NB4 (cell line): ENCODE measurements around the gene CARD6.

Experiments used
- DNase-seq: peaks from one replicate; pipeline ENCODE4 v3.0.0; 2010; ENCODE audit warnings: low read depth
- H3K4me3 ChIP-seq: one replicate; pipeline ENCODE4 v1.5.1; 2011; ENCODE audit warnings: mild to moderate bottlenecking, low read depth, low read length, moderate library complexity
- MAX ChIP-seq: IDR thresholded peaks from 2 replicates; pipeline ENCODE4 v1.6.1; 2011; ENCODE audit warnings: low read depth, low read length
- MYC ChIP-seq: IDR thresholded peaks from 2 replicates; pipeline ENCODE4 v1.6.1; 2011; ENCODE audit warnings: low read depth, low read length
- POLR2A ChIP-seq: IDR thresholded peaks from 2 replicates; pipeline ENCODE4 v1.6.1; 2011; ENCODE audit warnings: mild to moderate bottlenecking; ENCODE audit not compliant: insufficient read length; ENCODE audit errors: extremely low read depth
- TF ChIP-seq, protein P1 (sequence below): IDR thresholded peaks from one replicate; pipeline ENCODE4 v1.5.1; 2012; ENCODE audit warnings: low read depth, low read length

The CARD6 gene

DNA sequence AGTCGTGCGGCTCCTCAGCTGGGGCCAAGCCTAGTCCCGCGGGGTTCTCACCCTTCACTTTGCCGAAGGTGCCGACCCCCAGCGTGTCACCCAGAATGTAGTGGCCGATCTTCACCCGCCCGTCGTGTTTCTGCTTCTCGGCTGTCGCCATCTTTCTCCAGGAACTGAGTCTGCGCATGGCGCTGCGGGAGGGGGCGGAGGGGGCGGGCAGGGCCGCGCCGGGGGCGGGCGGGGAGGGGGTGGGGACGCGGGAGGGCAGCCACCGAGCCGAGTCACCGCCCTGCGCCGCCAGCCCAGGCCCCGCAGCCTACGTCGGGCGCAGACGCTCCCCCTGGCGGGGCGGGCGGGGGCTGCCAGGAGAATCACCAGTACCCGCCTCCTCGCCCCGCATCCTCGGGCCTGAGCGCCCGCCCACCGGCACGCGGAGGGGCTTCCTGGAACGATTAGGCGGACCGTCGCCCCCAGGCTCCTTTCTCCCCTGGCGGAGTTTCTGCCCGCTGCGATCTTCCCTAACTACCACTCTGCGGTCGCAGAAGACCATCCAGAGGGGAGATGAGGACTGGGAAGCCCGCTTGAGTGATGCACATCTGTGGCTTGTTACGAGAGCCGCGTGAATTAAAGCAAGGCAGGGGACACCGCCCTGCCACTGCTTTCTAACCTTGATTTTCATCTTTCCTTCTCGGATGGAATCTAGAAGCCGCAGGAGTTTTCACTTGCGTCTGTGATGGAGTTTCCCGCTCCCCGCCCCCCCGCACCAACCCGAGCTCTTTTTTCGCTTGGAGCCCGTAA lies 43.0 kb upstream of the CARD6 start, which contains the start of gene PRKAA1:
Gene PRKAA1, minus strand, starts transcription at position 363 of the 789 bp plus-strand sequence. Its CDS starts 185 bp downstream, at position 178.
- TF ChIP-seq POLR2A (peak; percentile 80), MYC (peak; percentile 40; the same call in 1 of the 2 replicates), MAX (peak; percentile 12)
- TF ChIP-seq, protein P1, sequence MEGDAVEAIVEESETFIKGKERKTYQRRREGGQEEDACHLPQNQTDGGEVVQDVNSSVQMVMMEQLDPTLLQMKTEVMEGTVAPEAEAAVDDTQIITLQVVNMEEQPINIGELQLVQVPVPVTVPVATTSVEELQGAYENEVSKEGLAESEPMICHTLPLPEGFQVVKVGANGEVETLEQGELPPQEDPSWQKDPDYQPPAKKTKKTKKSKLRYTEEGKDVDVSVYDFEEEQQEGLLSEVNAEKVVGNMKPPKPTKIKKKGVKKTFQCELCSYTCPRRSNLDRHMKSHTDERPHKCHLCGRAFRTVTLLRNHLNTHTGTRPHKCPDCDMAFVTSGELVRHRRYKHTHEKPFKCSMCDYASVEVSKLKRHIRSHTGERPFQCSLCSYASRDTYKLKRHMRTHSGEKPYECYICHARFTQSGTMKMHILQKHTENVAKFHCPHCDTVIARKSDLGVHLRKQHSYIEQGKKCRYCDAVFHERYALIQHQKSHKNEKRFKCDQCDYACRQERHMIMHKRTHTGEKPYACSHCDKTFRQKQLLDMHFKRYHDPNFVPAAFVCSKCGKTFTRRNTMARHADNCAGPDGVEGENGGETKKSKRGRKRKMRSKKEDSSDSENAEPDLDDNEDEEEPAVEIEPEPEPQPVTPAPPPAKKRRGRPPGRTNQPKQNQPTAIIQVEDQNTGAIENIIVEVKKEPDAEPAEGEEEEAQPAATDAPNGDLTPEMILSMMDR, result peak; percentile 50
- H3K4me3 ChIP-seq, result peak within 1 kb of the TSS; percentile 83
- peak; percentile 90 for DNase-seq

GRCh38 chr5:40798801-40799210 lies 42.4 kb upstream of the CARD6 start:
- TF ChIP-seq MAX, result no peak
- TF ChIP-seq, protein P1, result no peak
- peak overlapping the region; percentile 83 for H3K4me3 ChIP-seq
- no peak for DNase-seq

DNA sequence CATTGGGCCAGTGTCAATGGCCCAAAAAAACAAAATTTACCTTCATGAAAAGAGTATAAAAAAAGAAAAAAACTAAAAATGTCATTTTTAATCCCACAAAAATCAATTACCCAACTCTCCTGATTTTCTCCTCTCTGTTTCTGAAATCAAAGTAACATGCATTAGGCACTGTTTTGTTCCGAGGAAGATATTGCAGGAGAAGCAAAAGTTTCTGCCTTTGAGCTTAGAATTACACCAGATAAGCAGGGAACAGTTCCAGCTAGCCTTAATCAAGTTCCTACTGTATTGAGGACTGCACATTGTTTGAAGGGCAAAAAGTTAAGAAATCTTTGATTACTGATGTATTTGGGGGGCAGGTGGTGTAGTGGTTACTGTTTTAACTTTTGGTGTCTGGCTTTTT lies 41.9 kb upstream of the CARD6 start:
- DNase-seq, result no peak
- no peak overlapping the region for H3K4me3 ChIP-seq
- TF ChIP-seq MYC (no peak), POLR2A (no peak), MAX (no peak)
- TF ChIP-seq, protein P1, result no peak

DNA sequence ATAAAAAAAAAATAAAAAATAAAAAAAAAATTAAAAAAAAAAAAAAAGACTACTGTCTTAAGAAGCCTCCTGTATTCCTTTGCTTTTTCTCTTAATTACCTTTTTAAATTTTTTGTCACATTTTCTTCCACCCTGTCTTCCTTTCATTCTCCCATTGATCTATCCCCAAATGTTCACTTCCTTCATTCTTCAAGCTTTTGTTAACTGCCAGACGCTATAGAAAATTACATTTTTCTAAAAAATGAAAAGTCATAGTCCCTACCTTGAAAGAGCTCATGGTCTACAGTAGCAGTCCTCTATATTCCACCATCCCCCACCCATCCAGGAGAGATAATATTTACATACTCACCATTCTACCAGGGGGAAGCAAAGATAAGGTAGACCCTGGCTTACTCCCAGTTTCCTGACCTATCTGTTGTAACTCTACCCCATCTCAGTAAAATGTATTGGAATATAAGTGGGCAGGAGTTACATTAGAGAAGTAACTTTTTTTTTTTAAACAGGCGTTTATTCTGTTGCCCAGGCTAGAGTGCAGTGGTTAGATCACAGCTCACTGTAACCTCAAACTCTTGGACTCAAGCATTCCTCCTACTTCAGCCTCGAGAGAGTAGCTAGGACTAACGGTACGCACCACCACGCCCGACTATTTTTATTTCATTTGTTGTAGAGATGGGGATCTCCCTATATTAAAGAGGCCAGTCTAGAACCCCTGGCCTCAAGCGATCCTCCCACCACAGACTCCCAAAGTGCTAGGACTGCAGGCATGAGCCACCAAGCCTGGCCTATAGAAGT lies 39.2 kb upstream of the CARD6 start:
- TF ChIP-seq, protein P1, result no peak
- TF ChIP-seq MAX, result no peak
- H3K4me3 ChIP-seq, result no peak overlapping the region
- no peak for DNase-seq

- no peak for DNase-seq
- TF ChIP-seq POLR2A (no peak), MAX (no peak), MYC (no peak)
- TF ChIP-seq, protein P1, result no peak
- no peak overlapping the region for H3K4me3 ChIP-seq
These were observed 29.0 kb upstream of the CARD6 start for GRCh38 chr5:40812125-40812524.
